Endothelial cell of umbilical vein (primary cell): Measurements from ENCODE around the gene SSBP3. TPM values are rescaled to one million over a fixed set of nuclear protein-coding genes. Genes with fewer than 3 reads are reported as not detected.

Experiments
- BruUV-seq: library from RNA; stranded (reverse); fragments of 400-500 nt; replicated peaks from 2 replicates; lab custom pipeline; 2021; lab: Mats Ljungman, UMichigan
- CTCF ChIA-PET: fragments of 300-600, 350-600 bp; sonication (Branson Sonifier 250); formaldehyde crosslinking; loops from one replicate; lab custom pipeline; 2021; ENCODE audit warnings: antibody characterized with exemption, inconsistent platforms; lab: Charles Lee
- POLR2A ChIA-PET: fragments of 300-600, 350-600 bp; sonication (Branson Sonifier 250); formaldehyde crosslinking; loops from one replicate; lab custom pipeline; 2021; ENCODE audit warnings: antibody characterized with exemption, inconsistent platforms; lab: Charles Lee
- DNase-seq: peaks from one replicate; pipeline ENCODE4 v3.0.0-alpha.2; 2011; ENCODE audit warnings: low read depth, low spot score
- FAIRE-seq: peaks from 2 replicates; lab custom pipeline; 2011; peaks lifted over from hg19 to GRCh38; lab: Jason Lieb, UNC
- H2AFZ ChIP-seq: 2 replicates; pipeline ENCODE4 v1.6.0; 2012; ENCODE audit warnings: low read depth, low read length, control low read depth, inconsistent platforms
- H3K27ac ChIP-seq: 2 replicates; pipeline ENCODE4 v1.5.1; 2011; ENCODE audit warnings: low read depth, mild to moderate bottlenecking, control low read depth, low read length, moderate library complexity; ENCODE audit not compliant: insufficient read depth
- H3K27me3 ChIP-seq, 2 experiments: 2 replicates each; pipeline versions ENCODE4 v1.6.0 to v1.6.1; 2011; ENCODE audit warnings: low read length in 2 of 2, mixed read lengths in 1 of 2; ENCODE audit not compliant: control insufficient read depth in 2 of 2, insufficient read depth in 2 of 2
- H3K36me3 ChIP-seq, 2 experiments: 2 replicates in 1 of 2; 3 replicates in 1 of 2; pipeline ENCODE4 v1.5.1; 2011; ENCODE audit warnings: low read length in 2 of 2, mild to moderate bottlenecking in 1 of 2, moderate library complexity in 1 of 2; ENCODE audit not compliant: control insufficient read depth in 2 of 2, insufficient read depth in 2 of 2; ENCODE audit errors: extremely low read depth in 1 of 2
- H3K4me1 ChIP-seq: 3 replicates; pipeline ENCODE4 v1.5.1; 2011; ENCODE audit warnings: mild to moderate bottlenecking, low read length; ENCODE audit not compliant: control insufficient read depth, insufficient read depth; ENCODE audit errors: extremely low read depth
- H3K4me2 ChIP-seq: 2 replicates; pipeline ENCODE4 v1.6.1; 2011; ENCODE audit warnings: low read length, control low read depth, mixed read lengths; ENCODE audit not compliant: insufficient read depth
- H3K4me3 ChIP-seq, 3 experiments: fragments of 200-600 bp in 1 of 3; sonication (generic), shearing (Covaris generic) in 1 of 3; replicated peaks in 1 of 3; 2 replicates each; pipeline ENCODE4 v1.5.1; 2011 to 2016; ENCODE audit warnings: control low read depth in 3 of 3, low read length in 3 of 3, mild to moderate bottlenecking in 2 of 3, inconsistent platforms in 1 of 3, low read depth in 1 of 3, moderate library complexity in 1 of 3; ENCODE audit not compliant: insufficient read depth in 1 of 3
- H3K79me2 ChIP-seq: 2 replicates; pipeline ENCODE4 v1.6.0; 2012; ENCODE audit warnings: low read length, inconsistent platforms; ENCODE audit not compliant: control insufficient read depth, insufficient read depth
- H3K9ac ChIP-seq: replicated peaks from 2 replicates; pipeline ENCODE3; 2011; ENCODE audit warnings: low read length, control low read depth; ENCODE audit not compliant: insufficient read depth; ENCODE audit errors: extremely low read depth
- H3K9me1 ChIP-seq: replicated peaks from 3 replicates; pipeline ENCODE4 v1.6.0; 2011; ENCODE audit warnings: mild to moderate bottlenecking, low read length; ENCODE audit not compliant: control insufficient read depth, insufficient read depth; ENCODE audit errors: extremely low read depth
- H3K9me3 ChIP-seq: replicated peaks from 2 replicates; pipeline ENCODE4 v1.5.1; 2012; ENCODE audit warnings: low read length, inconsistent platforms; ENCODE audit not compliant: control insufficient read depth, insufficient read depth
- H4K20me1 ChIP-seq: replicated peaks from 2 replicates; pipeline ENCODE3; 2011; ENCODE audit warnings: mild to moderate bottlenecking, low read length; ENCODE audit not compliant: control insufficient read depth, insufficient read depth; ENCODE audit errors: extremely low read depth
- CTCF ChIP-seq, 2 donors: IDR thresholded peaks; 1 replicate in 1 of 2; 2 replicates in 1 of 2; pipeline ENCODE4 v1.5.1; 2011; ENCODE audit warnings: low read length in 2 of 2, mild to moderate bottlenecking in 2 of 2, moderate library complexity in 2 of 2, control low read depth in 1 of 2, inconsistent platforms in 1 of 2, low read depth in 1 of 2; ENCODE audit not compliant: insufficient read depth in 1 of 2; ENCODE audit errors: extremely low read depth in 1 of 2
- EZH2 ChIP-seq: IDR thresholded peaks from 2 replicates; pipeline ENCODE4 v1.6.1; 2012; ENCODE audit warnings: borderline replicate concordance, low read depth, mild to moderate bottlenecking, moderate library complexity, low read length, inconsistent platforms; ENCODE audit not compliant: severe bottlenecking
- FOS ChIP-seq: IDR thresholded peaks from 2 replicates; pipeline ENCODE4 v1.6.1; 2011; ENCODE audit warnings: mild to moderate bottlenecking, low read length, moderate library complexity, borderline replicate concordance; ENCODE audit not compliant: insufficient read depth
- GATA2 ChIP-seq: IDR thresholded peaks from 2 replicates; pipeline ENCODE4 v1.7.0; 2011; ENCODE audit warnings: low read depth, mild to moderate bottlenecking, moderate library complexity, mixed read lengths, low read length; ENCODE audit not compliant: insufficient read length, insufficient read depth
- JUN ChIP-seq: IDR thresholded peaks from 2 replicates; pipeline ENCODE4 v1.6.1; 2011; ENCODE audit warnings: borderline replicate concordance, low read depth; ENCODE audit not compliant: insufficient read length, insufficient read depth
- MYC ChIP-seq: IDR thresholded peaks from one replicate; pipeline ENCODE4 v1.6.1; 2011; ENCODE audit warnings: mild to moderate bottlenecking, low read depth, low read length
- POLR2A ChIP-seq: IDR thresholded peaks from 2 replicates; pipeline ENCODE4 v1.6.1; 2012; ENCODE audit warnings: low read depth, mild to moderate bottlenecking, control low read depth, low read length
- POLR2AphosphoS5 ChIP-seq: IDR thresholded peaks from 2 replicates; pipeline ENCODE4 v1.6.1; 2012; ENCODE audit warnings: low read depth, mild to moderate bottlenecking, control low read depth, low read length, moderate library complexity; ENCODE audit not compliant: insufficient read depth
- dilution Hi-C: fragments of 300-500 bp; cut with MboI; formaldehyde crosslinking; loops from one replicate; pipeline ENCODE4 v1.15.0; 2019; ENCODE audit warnings: low sequenced_read_pairs; ENCODE audit not compliant: extremely low pct_ligation_motif_present
- intact Hi-C: fragments of 100-400 bp; cut with micrococcal nuclease; formaldehyde crosslinking; loops from one replicate; pipeline ENCODE4 v1.10.0; 2022
- polyA plus RNA-seq, 4 experiments: library from polyadenylated mRNA; depleted of rRNA in 3 of 4; stranded (reverse) in 3 of 4; unstranded in 1 of 4; fragments of >200 nt; gene quantifications; 2 replicates each; pipeline versions ENCODE4 v1.2.1 to v1.2.3, GENCODE V29; 2011 to 2012; ENCODE audit warnings: missing spikeins in 1 of 4
- total RNA-seq: library from RNA; stranded (reverse); gene quantifications from 2 replicates; pipeline ENCODE4 v1.2.3, GENCODE V29; 2021
- TF ChIP-seq, protein P1 (sequence below): IDR thresholded peaks from 2 replicates; pipeline ENCODE4 v1.6.1; 2011; ENCODE audit not compliant: insufficient read depth, insufficient read length

Gene SSBP3
- total and polyA plus RNA-seq, 2 donors (not counting 3 experiments of a cell fraction or from before 2014, with no cell fraction given): 44.9 to 59.4 TPM

DNA sequence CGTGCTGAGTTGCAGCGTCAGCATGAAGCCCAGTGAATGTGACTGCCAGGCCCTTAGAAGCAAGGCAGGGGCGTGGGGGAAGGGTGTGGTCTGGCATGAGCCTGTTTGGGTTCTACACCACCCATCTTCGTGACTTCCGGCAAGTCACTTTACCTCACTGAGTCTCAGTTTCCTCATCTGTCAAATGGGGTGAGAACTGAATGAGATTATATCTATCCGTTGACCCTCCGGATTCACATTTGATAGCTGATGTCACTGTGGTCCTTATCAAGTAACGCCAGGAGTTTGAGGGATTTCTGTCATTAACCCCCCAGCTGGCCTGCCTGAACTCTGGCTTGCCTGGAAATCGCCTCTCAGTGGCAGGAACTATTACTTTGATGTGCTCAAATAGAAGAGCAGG is 190.7 kb downstream of the SSBP3 start:
- H3K79me2 ChIP-seq: no peaks in the 10 kb centered on the region
- H2AFZ ChIP-seq: no peak overlapping the region
- no peaks in the 10 kb centered on the region for H3K27me3 ChIP-seq
- no peak overlapping the region for H3K4me3 ChIP-seq
- DNase-seq (no peak), FAIRE-seq (no peak)
- H4K20me1 ChIP-seq: no peaks in the 10 kb centered on the region
- no peak overlapping the region for H3K4me2 ChIP-seq
- dilution Hi-C loops (no loop called here), intact Hi-C loops (no loop called here)
- no peaks in the 10 kb centered on the region for H3K9me3 ChIP-seq
- H3K9ac ChIP-seq: no peak overlapping the region
- H3K27ac ChIP-seq: no peak overlapping the region
- ChIA-PET CTCF (interaction anchor here (0.8 kb wide), 1 partner anchor 94 kb away, joined by 3 read pairs; no protein-coding TSS in a partner anchor), POLR2A (no interaction called here)
- no peaks in the 10 kb centered on the region for H3K9me1 ChIP-seq
- H3K4me1 ChIP-seq: peaks cover 3% of the 10 kb centered on the region
- H3K36me3 ChIP-seq: peaks cover 27 to 48% of the 10 kb centered on the region in 2 experiments
- TF ChIP-seq POLR2A (no peak), JUN (no peak), MYC (no peak), POLR2AphosphoS5 (no peak), GATA2 (no peak), FOS (no peak), CTCF (IDR thresholded peaks at IDR 0.05; ENCODE audit: extremely low read depth in 1 of 2, insufficient read depth in 1 of 2, low read depth in 1 of 2, low read length in 2 of 2) (no peak), EZH2 (no peak)
- TF ChIP-seq, protein P1, sequence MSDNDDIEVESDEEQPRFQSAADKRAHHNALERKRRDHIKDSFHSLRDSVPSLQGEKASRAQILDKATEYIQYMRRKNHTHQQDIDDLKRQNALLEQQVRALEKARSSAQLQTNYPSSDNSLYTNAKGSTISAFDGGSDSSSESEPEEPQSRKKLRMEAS: no peak
- BruUV-seq: no TSS peak
